ENCODE measurements around the gene EOGT.

The EOGT gene

GRCh38 chr3:69016901-69017300 is 3.4 kb upstream of the EOGT start:
- Mint-ChIP-seq H3K27me3 (no peaks in the 10 kb centered on the region), H3K4me3 (no peak overlapping the region), H3K27ac (no peak overlapping the region), H3K4me1 (ENCODE audit: low read depth) (peaks cover 27% of the 10 kb centered on the region), H3K9me3 (no peaks in the 10 kb centered on the region), H3K36me3 (ENCODE audit: low read depth) (peaks cover 39% of the 10 kb centered on the region)
- no peak for DNase-seq

- Mint-ChIP-seq H3K36me3 (ENCODE audit: low read depth) (peaks cover 42% of the 10 kb centered on the region), H3K4me3 (no peak overlapping the region), H3K27me3 (no peaks in the 10 kb centered on the region), H3K9me3 (no peaks in the 10 kb centered on the region), H3K27ac (no peak overlapping the region), H3K4me1 (ENCODE audit: low read depth) (peaks cover 33% of the 10 kb centered on the region)
- DNase-seq: no peak
Measured at GRCh38 chr3:69016102-69016501, 2.6 kb upstream of the EOGT start.

DNA sequence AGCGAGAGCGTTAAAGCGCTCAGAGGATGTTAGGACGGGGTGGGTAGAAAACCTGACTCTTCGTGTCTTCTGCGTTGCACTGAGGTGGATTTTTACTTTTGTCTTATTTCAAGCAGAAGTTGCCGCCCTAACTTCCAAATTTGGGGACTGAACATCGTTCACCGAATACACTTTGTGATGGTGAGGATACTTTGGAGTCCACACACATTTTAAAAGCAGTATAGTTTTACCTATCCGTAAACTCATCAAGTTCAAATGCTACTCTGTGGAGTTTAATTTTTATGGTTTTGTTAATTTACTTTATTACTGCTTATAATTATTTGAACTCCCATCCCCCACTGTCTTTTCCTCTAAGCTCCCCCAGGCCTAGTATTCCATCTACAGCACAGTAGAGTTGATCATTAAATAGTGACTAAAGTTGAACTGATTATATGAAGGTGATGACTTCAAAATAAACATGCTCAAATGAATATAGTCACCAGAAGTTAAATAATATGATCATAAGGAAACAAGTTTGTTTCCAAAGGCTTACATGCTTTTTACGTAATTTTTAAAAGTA is 617 bp upstream of the EOGT start:
- Mint-ChIP-seq H3K9me3 (no peaks in the 10 kb centered on the region), H3K4me1 (ENCODE audit: low read depth) (peaks cover 35% of the 10 kb centered on the region)

DNA sequence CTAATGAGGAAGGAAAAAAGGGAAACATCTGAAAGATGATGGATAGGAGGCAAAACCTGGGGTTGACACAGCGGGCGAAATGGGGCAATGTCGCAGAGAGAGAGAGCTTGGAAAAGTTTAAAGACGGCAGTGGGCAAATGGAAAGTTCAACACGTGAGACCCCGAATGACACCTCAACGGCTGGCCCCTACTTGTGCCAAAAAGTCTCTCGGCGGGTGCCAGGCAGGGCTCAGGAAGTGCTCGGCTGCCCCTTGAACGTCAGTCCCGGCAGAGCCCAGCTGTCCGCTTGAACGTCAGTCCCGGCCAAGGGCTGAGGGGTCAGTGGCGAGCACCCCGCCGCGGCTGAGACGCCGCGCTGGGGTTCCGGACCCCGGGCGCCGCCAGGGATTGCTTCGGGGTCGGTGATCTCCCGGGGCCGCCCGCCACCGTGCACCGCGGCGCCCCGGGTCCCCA is 658 bp downstream of the EOGT start:
- peak overlapping the region; percentile 78 for H3K4me3 Mint-ChIP-seq
- no peaks in the 10 kb centered on the region for H3K27me3 Mint-ChIP-seq
- peaks cover 35% of the 10 kb centered on the region for H3K4me1 Mint-ChIP-seq (ENCODE audit: low read depth)
- H3K36me3 Mint-ChIP-seq (ENCODE audit: low read depth): peaks cover 52% of the 10 kb centered on the region
- H3K27ac Mint-ChIP-seq: peak overlapping the region; percentile 71
- H3K9me3 Mint-ChIP-seq: no peaks in the 10 kb centered on the region
- no peak for DNase-seq

More for the DNA sequence above, 617 bp upstream of the EOGT start:
- no peak for DNase-seq
- peak overlapping the region; percentile 81 for H3K4me3 Mint-ChIP-seq
- H3K27me3 Mint-ChIP-seq: no peaks in the 10 kb centered on the region
- peaks cover 52% of the 10 kb centered on the region for H3K36me3 Mint-ChIP-seq (ENCODE audit: low read depth)
- peak overlapping the region; percentile 85 for H3K27ac Mint-ChIP-seq

- H3K9me3 Mint-ChIP-seq: no peaks in the 10 kb centered on the region
- H3K27ac Mint-ChIP-seq: peak overlapping the region; percentile 71
- DNase-seq: no peak
- H3K27me3 Mint-ChIP-seq: no peaks in the 10 kb centered on the region
- H3K4me3 Mint-ChIP-seq: peak overlapping the region; percentile 78
- H3K36me3 Mint-ChIP-seq (ENCODE audit: low read depth): peaks cover 47% of the 10 kb centered on the region
- H3K4me1 Mint-ChIP-seq (ENCODE audit: low read depth): peaks cover 35% of the 10 kb centered on the region
Measured at GRCh38 chr3:69012100-69012799, 1.2 kb downstream of the EOGT start.

GRCh38 chr3:69011096-69011730 is 2.3 kb downstream of the EOGT start:
- Mint-ChIP-seq H3K4me1 (ENCODE audit: low read depth) (peaks cover 35% of the 10 kb centered on the region), H3K27me3 (no peaks in the 10 kb centered on the region), H3K36me3 (ENCODE audit: low read depth) (peaks cover 49% of the 10 kb centered on the region), H3K4me3 (no peak overlapping the region), H3K9me3 (no peaks in the 10 kb centered on the region), H3K27ac (peak overlapping the region; percentile 14)
- DNase-seq: no peak

DNA sequence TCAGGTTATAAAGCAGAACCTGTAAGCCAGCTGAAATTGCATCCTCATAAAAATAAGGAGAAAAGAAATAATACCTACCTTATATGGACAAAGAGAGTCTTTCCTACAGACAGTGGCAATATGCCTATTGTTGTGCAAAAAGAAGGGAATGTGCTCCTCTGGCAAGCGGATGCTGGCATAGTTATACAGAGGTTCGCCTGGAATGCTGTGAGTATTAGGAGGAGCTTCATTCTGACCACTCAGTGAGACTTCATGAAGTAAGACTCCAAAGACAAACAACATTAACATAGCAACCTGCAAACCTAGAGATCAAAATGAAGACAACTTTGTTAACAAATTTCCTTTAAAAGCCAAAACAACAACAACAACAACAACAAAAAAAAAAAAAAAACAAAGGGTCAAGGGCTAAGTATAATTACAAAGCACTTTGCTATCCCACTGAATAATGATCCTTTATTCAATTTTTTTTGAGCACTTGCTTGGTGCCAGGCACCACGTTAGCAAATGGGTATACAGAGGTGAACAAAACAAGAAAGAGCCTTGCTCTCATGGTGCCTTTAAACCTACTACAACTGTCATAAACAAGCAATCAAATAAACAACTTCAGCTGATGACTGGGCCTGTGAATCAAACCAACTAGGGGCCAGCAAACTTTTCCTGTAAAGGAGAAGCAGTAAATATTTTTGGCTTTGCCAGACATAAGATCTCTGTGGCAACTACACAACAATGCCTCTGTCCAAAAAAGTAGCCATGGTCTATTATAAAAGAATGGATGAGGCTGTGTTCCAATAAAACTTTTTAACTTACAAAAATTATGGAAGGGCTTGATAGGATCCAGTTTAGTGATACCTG is 3.7 kb downstream of the EOGT start:
- Mint-ChIP-seq H3K27me3 (no peaks in the 10 kb centered on the region), H3K27ac (no peak overlapping the region), H3K9me3 (no peaks in the 10 kb centered on the region), H3K4me1 (ENCODE audit: low read depth) (peaks cover 29% of the 10 kb centered on the region), H3K36me3 (ENCODE audit: low read depth) (peaks cover 61% of the 10 kb centered on the region), H3K4me3 (no peak overlapping the region)
- no peak for DNase-seq

- Mint-ChIP-seq H3K36me3 (ENCODE audit: low read depth) (peaks cover 66% of the 10 kb centered on the region), H3K27ac (no peak overlapping the region), H3K4me1 (ENCODE audit: low read depth) (peaks cover 21% of the 10 kb centered on the region), H3K27me3 (no peaks in the 10 kb centered on the region), H3K9me3 (no peaks in the 10 kb centered on the region), H3K4me3 (no peak overlapping the region)
- no peak for DNase-seq
Measured at GRCh38 chr3:69008980-69009379, 4.5 kb downstream of the EOGT start.

DNA sequence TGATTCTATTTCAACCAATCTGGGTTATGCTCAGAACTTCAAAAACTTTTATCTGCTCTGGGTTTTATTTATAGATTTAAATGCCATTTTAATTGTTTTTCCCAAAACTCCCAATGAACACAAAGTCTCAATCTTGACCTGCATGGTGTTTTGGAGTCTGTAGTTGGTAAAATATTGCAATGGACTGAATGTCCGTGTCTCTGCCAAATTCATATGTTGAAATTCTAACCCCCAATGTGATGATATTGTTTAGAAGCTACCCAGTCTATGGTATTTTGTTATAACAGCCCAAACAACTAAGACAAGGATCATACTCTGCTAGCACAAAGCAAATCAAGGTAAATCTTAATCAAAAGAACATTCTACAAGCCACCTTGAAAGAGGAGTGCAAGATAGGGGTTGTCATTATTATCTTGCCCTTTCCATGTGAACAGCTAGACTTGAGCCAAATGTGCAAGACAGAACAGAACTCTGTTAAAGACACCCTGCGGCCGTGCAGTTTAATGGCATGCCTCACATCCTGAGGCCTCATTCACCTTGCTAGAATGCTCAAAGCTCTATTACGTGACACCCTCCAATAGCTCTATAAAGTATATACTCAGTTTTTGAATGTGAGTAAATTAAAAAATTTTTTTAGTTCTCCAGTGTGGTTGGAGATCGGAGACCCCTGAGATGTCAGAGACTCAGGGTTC is 7.5 kb downstream of the EOGT start:
- no peak overlapping the region for H3K27ac Mint-ChIP-seq

GRCh38 chr3:69005071-69005790 is 8.3 kb downstream of the EOGT start:
- Mint-ChIP-seq H3K27ac (no peak overlapping the region), H3K27me3 (no peaks in the 10 kb centered on the region), H3K36me3 (ENCODE audit: low read depth) (peaks cover 77% of the 10 kb centered on the region), H3K4me1 (ENCODE audit: low read depth) (peaks cover 3% of the 10 kb centered on the region), H3K9me3 (no peaks in the 10 kb centered on the region), H3K4me3 (no peak overlapping the region)
- no peak for DNase-seq

More for the DNA sequence above, 7.5 kb downstream of the EOGT start:
- Mint-ChIP-seq H3K4me3 (no peak overlapping the region), H3K36me3 (ENCODE audit: low read depth) (peaks cover 79% of the 10 kb centered on the region), H3K27me3 (no peaks in the 10 kb centered on the region), H3K9me3 (no peaks in the 10 kb centered on the region), H3K4me1 (ENCODE audit: low read depth) (peaks cover 5% of the 10 kb centered on the region)
- no peak for DNase-seq

- no peaks in the 10 kb centered on the region for H3K27me3 Mint-ChIP-seq
- H3K27ac Mint-ChIP-seq: no peak overlapping the region
- H3K4me3 Mint-ChIP-seq: no peak overlapping the region
- no peaks in the 10 kb centered on the region for H3K9me3 Mint-ChIP-seq
- no peak for DNase-seq
- peaks cover 82% of the 10 kb centered on the region for H3K36me3 Mint-ChIP-seq (ENCODE audit: low read depth)
- no peaks in the 10 kb centered on the region for H3K4me1 Mint-ChIP-seq (ENCODE audit: low read depth)
Measured at GRCh38 chr3:69004138-69004537, 9.3 kb downstream of the EOGT start.

DNA sequence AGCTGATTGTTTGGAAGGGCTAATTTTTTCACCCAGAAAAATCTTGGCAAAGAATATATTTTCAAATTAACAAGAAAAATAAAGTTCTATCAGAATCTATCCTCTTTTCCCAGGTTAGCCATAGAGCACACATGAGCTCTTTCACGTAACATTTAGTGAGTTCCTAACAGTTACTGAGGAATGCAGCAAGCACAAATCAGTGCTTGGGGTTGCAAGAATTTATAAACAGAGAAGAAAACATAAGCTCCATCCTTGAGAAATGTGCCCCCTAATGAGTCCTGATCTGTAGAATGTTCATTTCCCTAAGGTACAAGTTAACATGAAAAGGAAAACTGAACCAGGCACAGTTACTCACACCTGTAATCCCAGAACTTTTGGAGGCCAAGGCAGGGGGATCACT is 13.9 kb downstream of the EOGT start:
- H3K4me1 Mint-ChIP-seq (ENCODE audit: low read depth): peaks cover 17% of the 10 kb centered on the region
- peaks cover 87% of the 10 kb centered on the region for H3K36me3 Mint-ChIP-seq (ENCODE audit: low read depth)
- no peak for DNase-seq
- no peaks in the 10 kb centered on the region for H3K9me3 Mint-ChIP-seq
- peak overlapping the region; percentile 19 for H3K27ac Mint-ChIP-seq
- H3K4me3 Mint-ChIP-seq: no peak overlapping the region
- no peaks in the 10 kb centered on the region for H3K27me3 Mint-ChIP-seq

DNA sequence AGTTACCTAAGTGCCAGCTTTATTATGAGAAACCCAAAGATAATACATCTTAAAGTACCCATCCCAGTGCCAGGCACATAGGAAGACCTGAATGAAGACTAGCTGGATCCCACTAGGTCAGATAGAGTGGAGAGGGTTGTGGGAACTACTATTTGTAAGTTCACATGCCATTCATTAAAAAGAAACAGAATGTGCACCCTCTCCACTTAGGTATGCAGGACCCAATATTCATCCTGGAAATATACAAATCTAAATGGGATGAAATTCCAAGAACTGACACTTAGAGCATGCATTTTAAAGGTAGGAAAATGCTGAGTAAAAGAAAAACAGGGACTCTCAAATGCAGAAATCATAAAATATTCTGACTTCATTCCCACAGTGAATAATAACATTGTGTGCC is 14.3 kb downstream of the EOGT start:
- DNase-seq: no peak
- Mint-ChIP-seq H3K27ac (no peak overlapping the region), H3K9me3 (no peaks in the 10 kb centered on the region), H3K4me3 (no peak overlapping the region), H3K36me3 (ENCODE audit: low read depth) (peaks cover 87% of the 10 kb centered on the region), H3K27me3 (no peaks in the 10 kb centered on the region), H3K4me1 (ENCODE audit: low read depth) (peaks cover 17% of the 10 kb centered on the region)
